Fibroblast of gingiva (primary cell): Measurements from ENCODE around the gene TMUB1.
A peak's percentile ranks its signal among the peaks of the same experiment; 100 is the strongest.

Source experiments
- DNase-seq: peaks from one replicate; pipeline ENCODE4 v3.0.0-alpha.2; 2011; ENCODE audit warnings: low read depth

TMUB1 gene

GRCh38 chr7:151083071-151083823 lies at the start of gene TMUB1:
Gene TMUB1 (minus strand): TSS chr7:151083493. CDS start chr7:151082563, 930 bp downstream.
- peak; percentile 47 for DNase-seq

- no peak for DNase-seq
Measured at GRCh38 chr7:151132461-151133205, 49.3 kb upstream of the TMUB1 start.

- no peak for DNase-seq
Measured at GRCh38 chr7:151131592-151132293, 48.5 kb upstream of the TMUB1 start.

- DNase-seq, result no peak
Measured at GRCh38 chr7:151131224-151131591, 47.9 kb upstream of the TMUB1 start.

GRCh38 chr7:151130741-151131157 lies 47.5 kb upstream of the TMUB1 start:
- DNase-seq, result no peak

- DNase-seq, result no peak
Measured at GRCh38 chr7:151129960-151130591, 46.8 kb upstream of the TMUB1 start.

- no peak for DNase-seq
Measured at GRCh38 chr7:151129117-151129959, 46.0 kb upstream of the TMUB1 start.

- DNase-seq, result no peak
Measured at GRCh38 chr7:151128716-151129115, 45.4 kb upstream of the TMUB1 start.

GRCh38 chr7:151128144-151128543 lies 44.9 kb upstream of the TMUB1 start:
- no peak for DNase-seq

GRCh38 chr7:151126491-151127137 lies 43.3 kb upstream of the TMUB1 start:
- DNase-seq, result no peak

GRCh38 chr7:151125846-151126481 lies 42.7 kb upstream of the TMUB1 start:
- no peak for DNase-seq

GRCh38 chr7:151125470-151125845 lies 42.2 kb upstream of the TMUB1 start:
- DNase-seq, result no peak

- no peak for DNase-seq
Measured at GRCh38 chr7:151124899-151125399, 41.7 kb upstream of the TMUB1 start.

- no peak for DNase-seq
Measured at GRCh38 chr7:151124481-151124880, 41.2 kb upstream of the TMUB1 start.

GRCh38 chr7:151123822-151124464 lies 40.6 kb upstream of the TMUB1 start:
- DNase-seq, result peak; percentile 69

- DNase-seq, result no peak
Measured at GRCh38 chr7:151123158-151123821, 40.0 kb upstream of the TMUB1 start.

GRCh38 chr7:151122796-151123157 lies 39.5 kb upstream of the TMUB1 start:
- DNase-seq, result no peak

GRCh38 chr7:151122276-151122675 lies 39.0 kb upstream of the TMUB1 start:
- DNase-seq, result no peak
